Memory B cell (primary cell): Measurements from ENCODE around the gene TNXB.
"Not testable (repeated sequence)": the region's sequence is repeated elsewhere in the genome, so short reads cannot be mapped to it uniquely, and the experiment has no call there.

Experiments
- ATAC-seq: fragments of 150-1000 bp; cut with Tn5 transposase; 2 replicates; pipeline ENCODE4 v1.10.0; 2021; ENCODE audit warnings: low read depth, mild to moderate bottlenecking, moderate library complexity
- DNase-seq, 2 donors: peaks; one replicate each; pipeline ENCODE4 v3.0.0; 2022; ENCODE audit warnings: low spot score in 2 of 2
- H3K27ac Mint-ChIP-seq: one replicate; pipeline ENCODE4 v1.8.0; 2022; ENCODE audit warnings: mild to moderate bottlenecking, moderate library complexity, mixed read lengths
- H3K27me3 Mint-ChIP-seq: one replicate; pipeline ENCODE4 v1.8.0; 2022; ENCODE audit warnings: mixed read lengths
- H3K36me3 Mint-ChIP-seq: one replicate; pipeline ENCODE4 v1.8.0; 2022; ENCODE audit warnings: mild to moderate bottlenecking, mixed read lengths
- H3K4me1 Mint-ChIP-seq: one replicate; pipeline ENCODE4 v1.8.0; 2022; ENCODE audit warnings: mixed read lengths
- H3K4me3 Mint-ChIP-seq: one replicate; pipeline ENCODE4 v1.8.0; 2022; ENCODE audit warnings: mild to moderate bottlenecking, moderate library complexity, mixed read lengths
- H3K9me3 Mint-ChIP-seq: one replicate; pipeline ENCODE4 v1.8.0; 2022; ENCODE audit warnings: mixed read lengths

TNXB gene

GRCh38 chr6:31996385-31996784 is 112.8 kb downstream of the TNXB start:
- H3K9me3 Mint-ChIP-seq, ATAC-seq, H3K4me1 Mint-ChIP-seq: not testable (repeated sequence)

GRCh38 chr6:31994421-31994820 is 114.7 kb downstream of the TNXB start:
- not testable (repeated sequence) for H3K4me3 Mint-ChIP-seq, DNase-seq, H3K9me3 Mint-ChIP-seq, H3K36me3 Mint-ChIP-seq, H3K27me3 Mint-ChIP-seq, H3K27ac Mint-ChIP-seq, H3K4me1 Mint-ChIP-seq, ATAC-seq

More at GRCh38 chr6:31996385-31996784, 112.8 kb downstream of the TNXB start:
- DNase-seq, H3K27me3 Mint-ChIP-seq, H3K27ac Mint-ChIP-seq, H3K4me3 Mint-ChIP-seq, H3K36me3 Mint-ChIP-seq: not testable (repeated sequence)
